Pancreas (tissue), 10 donors: Measurements from ENCODE around the gene HNRNPM. TPM values are rescaled to one million over a fixed set of nuclear protein-coding genes. Genes with fewer than 3 reads are reported as not detected.
A peak's percentile ranks its signal among the peaks of the same experiment; 100 is the strongest.

Experiments used
- ATAC-seq, 4 donors: fragments of 200-7000 bp; cut with Tn5 transposase; one replicate each; pipeline versions ENCODE4 v1.8.0 to v1.9.1; 2020; ENCODE audit warnings: mild to moderate bottlenecking in 4 of 4, moderate library complexity in 4 of 4
- DNase-seq, 6 donors: peaks; one replicate each; pipeline ENCODE4 v3.0.0-alpha.2; 2020
- FAIRE-seq: peaks from 2 replicates; lab custom pipeline; 2012; peaks lifted over from hg19 to GRCh38; lab: Jason Lieb, UNC
- H3K27ac ChIP-seq, 4 donors: fragments of 200-600 bp; sonication (generic); 1 replicate in 3 of 4; 2 replicates in 1 of 4; pipeline versions ENCODE4 v1.5.0 to v1.8.0; 2020
- H3K27me3 ChIP-seq, 4 donors: fragments of 200-600 bp; one replicate each; pipeline ENCODE4 v1.8.0; 2021
- H3K36me3 ChIP-seq, 3 donors: fragments of 200-600 bp; sonication (generic) in 1 of 3; one replicate each; pipeline versions ENCODE4 v1.5.0 to v1.8.0; 2020 to 2021
- H3K4me1 ChIP-seq, 3 donors: fragments of 200-600 bp; one replicate each; pipeline ENCODE4 v1.8.0; 2021
- H3K4me3 ChIP-seq, 4 donors: fragments of 200-600 bp; sonication (generic) in 2 of 4; one replicate each; pipeline versions ENCODE4 v1.5.0 to v1.8.0; 2020 to 2021
- H3K9me3 ChIP-seq, 4 donors: fragments of 200-600 bp; one replicate each; pipeline ENCODE4 v1.8.0; 2021
- CTCF ChIP-seq, 4 donors: fragments of 200-600 bp; sonication (generic) in 3 of 4; IDR thresholded peaks; one replicate each; pipeline versions ENCODE4 v1.5.0 to v1.8.0; 2021; ENCODE audit warnings: antibody characterized with exemption in 4 of 4
- WGBS, 2 donors: extraction: QIAGEN DNeasy Blood & Tissue Kit; methylation state at CpG; one replicate each; pipeline ENCODE4 v1.1.7; 2013; 5-methylcytosine and 5-hydroxymethylcytosine counted together
- intact Hi-C, 3 donors: fragments of 100-400 bp; cut with DNase I; formaldehyde crosslinking; loops; one replicate each; pipeline versions ENCODE4 v1.11.1 to v1.14.2; 2022
- polyA plus RNA-seq, 2 donors: library from polyadenylated mRNA; stranded (reverse); fragments of 200-250 nt; gene quantifications; one replicate each; pipeline ENCODE4 v1.2.3, GENCODE V29; 2013
- total RNA-seq, 6 donors: library from RNA; stranded (reverse); fragmentation: NEBNext Ultra II Directional in 4 of 6; extraction: Animal tissue kit (Norgen Biotek cat#: 25700) in 4 of 6; gene quantifications; one replicate each; pipeline versions ENCODE4 v1.2.1 to v1.2.4, GENCODE V29; 2021 to 2023
- donor health status: healthy with polysubstance abuse.
- donor health status: DM: no; HTN: no; CAD: no; lungs with moderate emphysema.
- donor health status: DM: no; HTN: no; CAD: no.
- donor health status: control.
- donor health status: control.
- donor health status: Bipolar disorder and iron deficiency.
- donor health status: DM: yes; HTN: yes; CAD: no.
- donor health status: DM: no; HTN: no; CAD: no.
- donor health status: DM: no; HTN: no; CAD: no.
- donor health status: DM: yes; HTN: yes; CAD: no.

HNRNPM gene
- total and polyA plus RNA-seq, 8 donors, result 44.5 to 90.1 (median 66.6) TPM

GRCh38 chr19:8489561-8490394, 45.0 kb downstream of the HNRNPM start:
- no peaks in the 10 kb centered on the region for H3K4me1 ChIP-seq
- no peaks in the 10 kb centered on the region for H3K27me3 ChIP-seq
- no peak overlapping the region for H3K4me3 ChIP-seq
- intact Hi-C loops, result no loop called here
- peak in 2 of 6 donors; percentile 43 to 66 for DNase-seq
- no peak for TF ChIP-seq CTCF (IDR thresholded peaks at IDR 0.05)
- no peak for FAIRE-seq
- no peaks in the 10 kb centered on the region for H3K9me3 ChIP-seq
- H3K27ac ChIP-seq, result no peak overlapping the region
- ATAC-seq, result peak in 2 of 4 donors; percentile 8 to 20
- WGBS, 2 donors, result 89% methylated on average over 25 of the region's 25 CpGs
- peaks cover 10 to 36% (median 22%) of the 10 kb centered on the region in 3 donors for H3K36me3 ChIP-seq

GRCh38 chr19:8490395-8490760, 45.6 kb downstream of the HNRNPM start:
- DNase-seq (peak in 1 of 6 donors; percentile 36), FAIRE-seq (no peak), ATAC-seq (no peak)
- WGBS, 2 donors, result 92% methylated on average over 24 of the region's 24 CpGs
- Histone ChIP-seq H3K27ac (no peak overlapping the region), H3K4me3 (no peak overlapping the region), H3K4me1 (no peaks in the 10 kb centered on the region), H3K36me3 (peaks cover 10 to 30% (median 18%) of the 10 kb centered on the region in 3 donors), H3K9me3 (no peaks in the 10 kb centered on the region), H3K27me3 (no peaks in the 10 kb centered on the region)
- intact Hi-C loops, result no loop called here
- no peak for TF ChIP-seq CTCF (IDR thresholded peaks at IDR 0.05)

- DNase-seq (peak in 1 of 6 donors; percentile 41), ATAC-seq (no peak), FAIRE-seq (no peak)
- no peak overlapping the region for H3K27ac ChIP-seq
- TF ChIP-seq CTCF (IDR thresholded peaks at IDR 0.05), result no peak
- intact Hi-C loops, result no loop called here
- no peaks in the 10 kb centered on the region for H3K4me1 ChIP-seq
- 90 to 91% methylated on average over 12 of the region's 12 CpGs for WGBS, 2 donors
- H3K27me3 ChIP-seq, result no peaks in the 10 kb centered on the region
- no peaks in the 10 kb centered on the region for H3K9me3 ChIP-seq
- H3K4me3 ChIP-seq, result no peak overlapping the region
- H3K36me3 ChIP-seq, result peaks cover 8 to 25% (median 13%) of the 10 kb centered on the region in 3 donors
Measured at GRCh38 chr19:8490873-8491272, 46.1 kb downstream of the HNRNPM start.

- Histone ChIP-seq H3K4me3 (no peak overlapping the region), H3K36me3 (peaks cover 2 to 18% (median 8%) of the 10 kb centered on the region in 3 donors), H3K27me3 (no peaks in the 10 kb centered on the region), H3K27ac (no peak overlapping the region), H3K4me1 (no peaks in the 10 kb centered on the region), H3K9me3 (no peaks in the 10 kb centered on the region)
- ATAC-seq (no peak), FAIRE-seq (no peak), DNase-seq (peak in 1 of 6 donors; percentile 25)
- 77 to 90% methylated on average over 6 of the region's 6 CpGs for WGBS, 2 donors
- no peak for TF ChIP-seq CTCF (IDR thresholded peaks at IDR 0.05)
- intact Hi-C loops, result no loop called here
Measured at GRCh38 chr19:8491574-8491973, 46.8 kb downstream of the HNRNPM start.

- Histone ChIP-seq H3K9me3 (no peaks in the 10 kb centered on the region), H3K4me3 (no peak overlapping the region), H3K4me1 (no peaks in the 10 kb centered on the region), H3K27ac (no peak overlapping the region), H3K27me3 (no peaks in the 10 kb centered on the region), H3K36me3 (no peaks in the 10 kb centered on the region)
- DNase-seq, result no peak
- no peak for TF ChIP-seq CTCF (IDR thresholded peaks at IDR 0.05)
- ATAC-seq, result peak in 1 of 4 donors; percentile 24
- 83 to 93% methylated on average over 7 of the region's 7 CpGs for WGBS, 2 donors
- intact Hi-C loops, result no loop called here
- no peak for FAIRE-seq
Measured at GRCh38 chr19:8494158-8494557, 49.4 kb downstream of the HNRNPM start.
